ENCODE measurements around the gene STX2.
"Not testable (repeated sequence)": the region's sequence is repeated elsewhere in the genome, so short reads cannot be mapped to it uniquely, and the experiment has no call there.

Gene STX2

GRCh38 chr12:130795906-130796305, 43.1 kb downstream of the STX2 start:
- no peak for DNase-seq

DNA sequence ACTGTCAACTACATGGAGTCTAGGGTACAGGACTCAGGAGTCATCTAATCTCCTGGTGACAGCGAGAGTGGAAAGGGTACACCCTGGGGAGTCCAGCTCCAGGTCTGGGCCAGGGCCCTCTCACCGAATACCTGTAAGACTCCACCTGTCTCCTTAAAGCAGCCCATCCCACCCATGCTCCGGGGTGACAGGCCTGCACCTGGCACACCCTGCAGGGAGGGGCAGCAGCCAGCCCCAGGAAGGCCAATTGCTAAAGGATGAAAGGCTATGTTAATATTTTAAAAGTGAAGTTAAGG, 45.5 kb downstream of the STX2 start:
- DNase-seq, result no peak

GRCh38 chr12:130792821-130793553, 46.1 kb downstream of the STX2 start:
- DNase-seq, result no peak

- DNase-seq, result no peak
Observed at GRCh38 chr12:130791629-130792028, 47.4 kb downstream of the STX2 start.

- DNase-seq, result no peak
Observed at GRCh38 chr12:130788515-130788914, 50.5 kb downstream of the STX2 start.

GRCh38 chr12:130787445-130788410, 51.3 kb downstream of the STX2 start:
- no peak for DNase-seq

- no peak for DNase-seq
Observed at GRCh38 chr12:130787041-130787440, 52.0 kb downstream of the STX2 start.

DNA sequence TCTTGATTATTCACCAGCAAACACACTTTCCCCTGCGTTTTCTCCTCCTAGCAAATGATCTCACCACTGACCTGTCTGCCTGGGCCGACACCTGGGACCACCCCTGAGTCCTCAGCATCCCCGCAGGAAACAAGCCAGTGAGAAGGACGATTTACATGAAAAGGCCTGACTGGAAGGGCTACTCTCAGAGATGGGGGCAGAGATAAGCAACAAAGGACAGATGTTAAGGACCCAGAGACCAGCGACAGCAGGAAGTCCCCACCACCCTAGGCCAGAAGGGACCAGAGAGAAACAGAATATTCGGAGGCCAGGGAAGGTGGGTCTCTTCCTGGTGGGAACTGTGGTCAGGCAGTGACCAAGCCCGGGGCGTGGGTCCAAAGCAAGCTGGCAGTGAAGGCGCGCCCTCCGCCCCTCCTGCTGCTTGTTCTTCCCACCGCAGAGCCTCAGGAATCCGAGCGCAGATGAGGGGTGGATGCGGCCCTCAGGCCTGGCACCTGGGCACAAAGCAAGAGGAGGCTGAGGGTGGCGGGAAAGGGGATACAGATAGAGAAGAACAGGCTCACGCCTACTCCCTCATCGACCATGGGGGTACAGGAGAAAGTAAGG, 55.8 kb downstream of the STX2 start:
- DNase-seq, result no peak

DNA sequence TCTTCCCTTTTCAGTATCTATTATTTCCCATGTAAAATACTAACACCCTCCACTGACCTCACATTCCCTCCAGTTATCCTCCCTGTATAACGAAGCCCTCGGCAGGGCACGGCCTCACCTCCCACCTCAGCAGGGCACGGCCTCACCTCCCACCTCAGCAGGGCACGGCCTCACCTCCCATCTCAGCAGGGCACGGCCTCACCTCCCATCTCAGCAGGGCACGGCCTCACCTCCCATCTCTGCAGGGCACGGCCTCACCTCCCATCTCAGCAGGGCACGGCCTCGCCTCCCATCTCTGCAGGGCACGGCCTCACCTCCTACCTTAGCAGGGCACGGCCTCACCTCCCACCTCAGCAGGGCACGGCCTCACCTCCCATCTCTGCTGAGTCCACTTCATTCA, 56.8 kb downstream of the STX2 start:
- not testable (repeated sequence) for DNase-seq

DNA sequence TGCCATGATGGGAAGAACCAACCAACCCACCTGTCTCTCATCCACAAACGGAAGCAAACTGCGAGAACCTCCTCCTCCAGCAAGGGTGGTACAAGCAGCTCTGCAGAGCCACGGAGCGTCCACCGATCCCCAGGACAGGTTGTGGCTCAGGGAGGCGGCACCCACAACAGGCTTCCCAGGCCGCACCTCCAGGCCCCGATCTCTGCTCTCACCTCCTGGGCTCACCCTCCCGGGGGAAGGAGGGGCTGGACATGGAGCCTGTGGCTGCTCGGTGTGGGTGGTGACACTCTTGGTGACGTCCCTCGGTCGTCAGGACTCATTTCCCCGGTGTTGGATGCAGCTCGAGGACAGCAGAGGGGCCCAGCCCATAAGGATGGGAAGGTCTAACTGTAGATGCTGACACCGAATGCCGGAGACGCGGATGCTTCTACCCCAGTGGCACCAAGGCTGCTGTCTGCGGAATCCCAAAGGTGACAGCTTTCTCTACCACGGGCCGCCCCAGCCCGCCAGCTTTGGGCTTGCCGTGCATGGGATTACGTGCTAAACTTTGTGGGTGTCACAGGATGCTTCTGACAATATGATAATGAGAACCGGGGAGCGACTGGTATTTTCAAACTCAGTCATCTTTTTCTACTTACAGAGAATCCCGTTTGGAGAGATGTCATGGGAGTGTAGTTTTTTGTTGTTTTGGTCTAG, 58.0 kb downstream of the STX2 start:
- DNase-seq, result no peak

DNA sequence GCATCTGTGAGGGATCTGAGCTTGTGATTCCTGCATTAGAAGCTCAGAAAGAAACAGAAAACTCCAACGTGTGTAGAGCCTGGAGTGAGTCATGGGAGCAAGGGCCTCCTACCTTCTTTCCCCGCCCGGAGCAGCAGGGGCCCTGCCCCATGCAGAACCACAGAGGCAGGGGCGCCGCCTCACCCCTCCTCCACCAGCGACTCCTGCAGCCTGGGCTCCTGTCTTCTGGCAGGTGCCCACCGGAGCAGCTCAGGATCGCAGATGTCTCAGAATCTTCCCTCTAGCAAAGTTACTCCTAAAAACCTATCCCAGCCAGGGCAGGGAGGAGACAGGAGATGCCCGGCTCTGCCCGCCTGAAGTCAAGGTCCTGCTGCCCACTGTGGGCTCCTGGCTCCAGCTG, 58.7 kb downstream of the STX2 start:
- no peak for DNase-seq

GRCh38 chr12:130778776-130779175, 60.3 kb downstream of the STX2 start:
- no peak for DNase-seq

GRCh38 chr12:130776857-130777339, 62.2 kb downstream of the STX2 start:
- DNase-seq, result no peak

DNA sequence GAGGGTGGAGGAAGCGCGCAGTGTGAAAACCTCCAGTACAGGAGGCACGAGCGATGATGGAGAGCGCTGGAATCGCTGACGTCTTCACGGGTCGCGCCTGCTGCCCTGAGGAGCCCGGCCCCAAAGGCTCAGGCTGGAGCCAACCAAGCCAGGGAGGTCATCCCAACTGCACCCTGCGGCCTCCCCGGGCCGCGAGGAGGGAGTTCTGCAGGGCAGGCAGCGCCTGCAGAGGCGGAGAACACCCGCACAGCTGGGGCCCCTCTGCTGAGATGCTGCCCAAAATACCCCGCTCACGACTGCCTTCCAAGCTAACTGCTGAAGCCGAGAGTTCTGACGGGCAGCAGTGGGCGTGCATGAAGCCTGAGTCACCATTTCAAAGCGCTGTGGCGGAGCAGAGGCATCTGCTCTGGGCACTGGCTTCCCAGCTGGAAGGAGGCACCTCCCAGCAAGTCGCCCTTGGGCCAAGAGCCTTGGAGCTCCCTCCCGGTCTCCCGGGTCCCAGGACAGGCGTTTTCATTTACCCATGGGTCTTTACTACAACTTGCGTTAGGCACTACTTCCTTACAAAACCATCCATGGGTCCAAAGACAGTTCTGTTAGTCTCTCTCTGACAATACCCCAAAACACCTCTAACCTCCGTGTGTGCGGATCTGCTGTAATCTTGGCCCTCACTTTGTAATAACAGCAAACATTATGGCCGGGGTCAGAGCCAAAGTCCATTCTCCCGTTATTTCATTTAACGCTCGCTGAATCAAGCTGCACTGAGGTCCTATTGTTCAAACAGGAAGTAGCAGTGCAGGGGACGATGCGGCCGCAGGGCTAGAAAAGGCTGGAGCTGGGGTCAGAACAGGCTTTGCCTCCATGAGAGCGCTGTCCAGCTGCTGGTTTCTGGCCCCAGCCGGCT, 62.8 kb downstream of the STX2 start:
- peak; percentile 42 for DNase-seq

DNA sequence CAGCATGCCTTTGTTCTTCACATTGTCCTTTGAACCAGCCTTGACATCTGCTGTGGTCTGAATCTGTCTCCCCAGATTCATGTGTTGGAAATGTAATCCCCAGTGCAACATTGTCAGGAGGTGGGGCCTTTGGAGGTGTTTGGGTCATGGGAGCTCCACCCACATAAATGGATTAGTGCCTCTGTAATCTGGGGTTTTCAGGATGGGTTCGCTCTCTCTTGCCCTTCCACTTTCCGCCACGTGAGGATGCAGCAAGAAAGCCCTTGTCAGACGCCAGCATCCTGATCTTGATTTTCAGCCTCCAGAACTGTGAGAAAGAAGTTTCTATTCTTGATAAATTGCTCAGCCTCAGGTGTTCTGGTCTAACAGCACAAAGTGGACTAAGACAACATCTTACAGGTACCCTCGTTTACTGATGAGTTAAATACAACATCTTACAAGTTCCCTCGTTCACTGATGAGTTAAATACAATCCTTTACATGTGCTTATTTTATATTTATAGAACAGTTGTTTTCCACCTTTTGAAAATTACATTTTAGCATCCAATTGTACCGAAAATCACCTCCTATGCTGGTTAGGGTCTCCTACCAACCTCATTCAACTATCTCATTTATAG, 68.5 kb downstream of the STX2 start:
- DNase-seq, result no peak

DNA sequence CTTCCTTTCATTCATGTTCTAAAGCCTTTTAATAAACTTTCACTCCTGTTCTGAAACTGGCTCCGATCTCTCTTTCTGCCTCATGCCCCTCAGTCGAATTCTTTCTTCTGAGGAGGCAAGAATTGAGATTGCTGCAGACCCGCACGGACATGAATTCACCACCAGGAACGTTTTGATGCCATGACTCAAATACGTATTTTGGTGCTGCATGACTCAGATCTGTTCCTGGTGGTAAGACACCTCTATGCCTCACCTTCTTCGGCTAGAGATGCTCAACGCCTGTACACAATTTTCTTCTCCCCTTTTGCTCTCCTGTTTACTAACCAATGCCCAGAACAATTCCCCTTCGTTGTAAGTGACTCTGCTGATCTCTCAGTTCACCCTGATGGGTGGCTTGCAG, 70.9 kb downstream of the STX2 start:
- no peak for DNase-seq

GRCh38 chr12:130766470-130766869, 72.6 kb downstream of the STX2 start:
- DNase-seq, result no peak

DNA sequence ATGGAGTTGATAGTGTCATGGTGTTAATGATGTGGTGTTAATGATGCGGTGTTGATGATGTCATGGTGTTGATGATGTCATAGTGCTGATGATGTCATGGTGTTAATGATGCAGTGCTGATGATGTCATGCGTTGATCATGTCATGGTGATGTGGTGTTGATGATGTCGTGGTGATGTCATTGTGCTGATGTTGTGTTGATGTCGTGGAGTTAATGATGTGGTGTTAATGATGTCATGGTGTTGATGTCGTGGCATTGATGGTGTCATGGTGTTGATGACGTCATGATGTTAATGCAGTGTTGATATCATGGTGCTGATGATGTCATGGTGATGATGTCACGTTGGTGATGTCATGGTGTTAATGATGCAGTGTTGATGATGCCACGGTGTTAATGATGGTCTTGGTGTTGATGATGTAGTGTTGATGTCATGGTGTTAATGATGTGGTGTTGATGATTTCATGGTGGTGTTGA, 73.8 kb downstream of the STX2 start:
- peak; percentile 6 for DNase-seq

DNA sequence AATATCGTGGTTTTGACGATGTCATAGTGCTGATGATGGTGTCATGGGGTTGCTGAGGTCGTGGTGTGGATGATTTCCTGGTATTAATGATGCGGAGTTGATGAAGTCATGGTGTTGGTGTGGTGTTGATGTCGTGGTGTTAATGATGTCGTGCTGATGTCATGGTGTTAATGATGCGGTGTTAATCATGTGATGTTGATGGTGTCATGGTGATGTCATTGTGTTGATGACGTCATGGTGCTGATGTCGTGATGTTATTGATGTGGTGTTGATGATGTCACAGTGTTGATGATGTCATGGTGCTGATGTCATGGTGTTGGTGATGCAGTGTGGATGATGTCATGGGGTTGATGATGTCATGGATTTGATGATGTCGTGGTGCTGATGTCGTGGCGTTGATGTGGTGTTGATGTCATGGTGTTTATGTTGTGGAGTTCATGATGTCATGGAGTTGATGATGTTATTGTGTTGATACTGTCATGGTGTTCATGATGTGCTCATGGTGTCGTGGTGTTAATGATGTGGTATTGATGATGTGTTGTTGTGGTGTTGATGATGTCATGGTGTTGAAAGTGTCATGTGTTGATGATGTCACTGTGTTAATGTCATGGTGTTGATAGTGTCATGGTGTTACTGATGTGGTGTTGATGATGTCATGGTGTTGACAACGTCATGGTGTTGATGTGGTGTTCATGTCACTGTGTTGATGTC, 74.4 kb downstream of the STX2 start:
- peak; percentile 20 for DNase-seq

- peak; percentile 12 for DNase-seq
Observed at GRCh38 chr12:130764073-130764472, 75.0 kb downstream of the STX2 start.

DNA sequence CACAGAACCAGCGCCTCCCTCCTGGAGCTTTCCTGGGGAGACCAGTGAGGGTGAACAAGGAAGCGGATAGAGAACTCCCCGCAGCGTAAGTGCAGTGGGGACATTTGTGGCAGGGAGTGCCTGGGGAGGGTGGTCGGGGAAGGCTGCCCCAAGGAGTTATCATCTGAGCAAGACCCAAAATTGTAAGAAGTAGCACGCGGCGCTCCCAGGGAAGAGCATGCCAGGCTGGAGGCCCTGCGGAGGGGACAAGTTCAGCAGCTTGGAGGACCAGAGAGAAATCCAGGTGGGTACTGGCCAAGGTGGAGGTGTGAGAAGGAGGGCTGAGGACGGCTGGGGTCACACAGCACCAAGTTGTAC, 76.8 kb downstream of the STX2 start:
- no peak for DNase-seq
